ENCODE results near the gene SRSF2.
"Not testable (repeated sequence)": the region's sequence is repeated elsewhere in the genome, so short reads cannot be mapped to it uniquely, and the experiment has no call there.

The SRSF2 gene

GRCh38 chr17:76707985-76708807 lies 28.9 kb downstream of the SRSF2 start:
- H3K4me1 Mint-ChIP-seq, result peaks cover 18% of the 10 kb centered on the region
- H3K27me3 Mint-ChIP-seq, result peaks cover 32% of the 10 kb centered on the region
- H3K36me3 Mint-ChIP-seq, result peaks cover 7% of the 10 kb centered on the region
- H3K9me3 Mint-ChIP-seq, result no peaks in the 10 kb centered on the region
- DNase-seq, result no peak
- no peak overlapping the region for H3K27ac Mint-ChIP-seq
- H3K4me3 Mint-ChIP-seq, result no peak overlapping the region
- CTCF ChIA-PET, result interaction anchor here (0.6 to 2.9 kb wide), 2 partner anchors 27 to 126 kb away, joined by 4 to 10 read pairs; no protein-coding TSS in a partner anchor

GRCh38 chr17:76706817-76707216 lies 30.3 kb downstream of the SRSF2 start:
- Mint-ChIP-seq H3K4me1 (peaks cover 15% of the 10 kb centered on the region), H3K27ac (no peak overlapping the region), H3K9me3 (no peaks in the 10 kb centered on the region), H3K27me3 (peaks cover 32% of the 10 kb centered on the region), H3K36me3 (peaks cover 4% of the 10 kb centered on the region), H3K4me3 (no peak overlapping the region)
- no peak for DNase-seq
- CTCF ChIA-PET, result interaction anchor here (0.6 kb wide), 1 partner anchor 182 kb away, joined by 4 read pairs; no protein-coding TSS in a partner anchor

- Mint-ChIP-seq H3K9me3 (no peaks in the 10 kb centered on the region), H3K36me3 (no peaks in the 10 kb centered on the region), H3K27me3 (peaks cover 30% of the 10 kb centered on the region), H3K4me3 (no peak overlapping the region), H3K4me1 (peaks cover 6% of the 10 kb centered on the region), H3K27ac (no peak overlapping the region)
- CTCF ChIA-PET, result interaction anchor here (1.3 kb wide), 1 partner anchor 11 kb away, joined by 4 read pairs; no protein-coding TSS in a partner anchor
- DNase-seq, result no peak
Observed at GRCh38 chr17:76704805-76705204, 32.3 kb downstream of the SRSF2 start.

- no peak overlapping the region for H3K27ac Mint-ChIP-seq
- H3K27me3 Mint-ChIP-seq, result peaks cover 25% of the 10 kb centered on the region
- no peaks in the 10 kb centered on the region for H3K9me3 Mint-ChIP-seq
- H3K4me3 Mint-ChIP-seq, result no peak overlapping the region
- no peaks in the 10 kb centered on the region for H3K36me3 Mint-ChIP-seq
- peaks cover 5% of the 10 kb centered on the region for H3K4me1 Mint-ChIP-seq
- CTCF ChIA-PET, result interaction anchor here (0.9 to 1.9 kb wide), 2 partner anchors 10 to 26 kb away, joined by 3 to 9 read pairs; no protein-coding TSS in a partner anchor
- no peak for DNase-seq
Observed at GRCh38 chr17:76702941-76703637, 34.0 kb downstream of the SRSF2 start.

GRCh38 chr17:76702076-76702475 lies 35.1 kb downstream of the SRSF2 start:
- H3K9me3 Mint-ChIP-seq, result no peaks in the 10 kb centered on the region
- H3K27ac Mint-ChIP-seq, result no peak overlapping the region
- H3K4me3 Mint-ChIP-seq, result no peak overlapping the region
- peaks cover 26% of the 10 kb centered on the region for H3K27me3 Mint-ChIP-seq
- CTCF ChIA-PET, result no interaction called here
- H3K36me3 Mint-ChIP-seq, result no peaks in the 10 kb centered on the region
- no peak for DNase-seq
- H3K4me1 Mint-ChIP-seq, result peaks cover 5% of the 10 kb centered on the region

GRCh38 chr17:76701471-76701967 lies 35.6 kb downstream of the SRSF2 start:
- H3K9me3 Mint-ChIP-seq, result no peaks in the 10 kb centered on the region
- H3K27ac Mint-ChIP-seq, result no peak overlapping the region
- DNase-seq, result no peak
- peaks cover 1% of the 10 kb centered on the region for H3K36me3 Mint-ChIP-seq
- peaks cover 32% of the 10 kb centered on the region for H3K27me3 Mint-ChIP-seq
- H3K4me1 Mint-ChIP-seq, result peaks cover 11% of the 10 kb centered on the region
- H3K4me3 Mint-ChIP-seq, result no peak overlapping the region
- CTCF ChIA-PET, result interaction anchor here (0.6 kb wide), 1 partner anchor 13 kb away, joined by 3 read pairs; no protein-coding TSS in a partner anchor

- Mint-ChIP-seq H3K4me1 (peaks cover 17% of the 10 kb centered on the region), H3K4me3 (no peak overlapping the region), H3K36me3 (peaks cover 2% of the 10 kb centered on the region), H3K9me3 (no peaks in the 10 kb centered on the region), H3K27me3 (peaks cover 32% of the 10 kb centered on the region), H3K27ac (no peak overlapping the region)
- DNase-seq, result no peak
- CTCF ChIA-PET, result interaction anchor here (0.6 kb wide), 1 partner anchor 14 kb away, joined by 3 read pairs; no protein-coding TSS in a partner anchor
Observed at GRCh38 chr17:76700617-76701470, 36.3 kb downstream of the SRSF2 start.

- H3K4me1 Mint-ChIP-seq, result peaks cover 23% of the 10 kb centered on the region
- H3K36me3 Mint-ChIP-seq, result peaks cover 2% of the 10 kb centered on the region
- no peaks in the 10 kb centered on the region for H3K9me3 Mint-ChIP-seq
- H3K27me3 Mint-ChIP-seq, result peaks cover 32% of the 10 kb centered on the region
- CTCF ChIA-PET, result interaction anchor here (1.0 kb wide), 1 partner anchor 19 kb away, joined by 5 read pairs; no protein-coding TSS in a partner anchor
- H3K4me3 Mint-ChIP-seq, result no peak overlapping the region
- H3K27ac Mint-ChIP-seq, result no peak overlapping the region
- DNase-seq, result no peak
Observed at GRCh38 chr17:76700270-76700616, 36.9 kb downstream of the SRSF2 start.

GRCh38 chr17:76698466-76698977 lies 38.6 kb downstream of the SRSF2 start:
- not testable (repeated sequence) for H3K36me3 Mint-ChIP-seq, H3K9me3 Mint-ChIP-seq, H3K27ac Mint-ChIP-seq, H3K4me3 Mint-ChIP-seq, DNase-seq
- Mint-ChIP-seq H3K27me3 (peaks cover 37% of the 10 kb centered on the region), H3K4me1 (peaks cover 26% of the 10 kb centered on the region)
- CTCF ChIA-PET, result interaction anchor here (1.5 kb wide), 1 partner anchor 140 kb away, joined by 5 read pairs; no protein-coding TSS in a partner anchor

- CTCF ChIA-PET, result interaction anchor here (1.1 to 1.5 kb wide), 2 partner anchors 16 to 139 kb away, joined by 5 read pairs; no protein-coding TSS in a partner anchor
- H3K9me3 Mint-ChIP-seq, result no peaks in the 10 kb centered on the region
- peaks cover 2% of the 10 kb centered on the region for H3K36me3 Mint-ChIP-seq
- peaks cover 26% of the 10 kb centered on the region for H3K4me1 Mint-ChIP-seq
- H3K4me3 Mint-ChIP-seq, result no peak overlapping the region
- H3K27ac Mint-ChIP-seq, result no peak overlapping the region
- no peak for DNase-seq
- H3K27me3 Mint-ChIP-seq, result peaks cover 37% of the 10 kb centered on the region
Observed at GRCh38 chr17:76697702-76698465, 39.2 kb downstream of the SRSF2 start.

- H3K4me3 Mint-ChIP-seq, result no peak overlapping the region
- peaks cover 26% of the 10 kb centered on the region for H3K4me1 Mint-ChIP-seq
- CTCF ChIA-PET, result interaction anchor here (1.1 to 2.1 kb wide), 2 partner anchors 15 to 16 kb away, joined by 5 to 8 read pairs; no protein-coding TSS in a partner anchor
- H3K27ac Mint-ChIP-seq, result peak overlapping the region; percentile 55
- no peaks in the 10 kb centered on the region for H3K9me3 Mint-ChIP-seq
- peaks cover 37% of the 10 kb centered on the region for H3K27me3 Mint-ChIP-seq
- peaks cover 2% of the 10 kb centered on the region for H3K36me3 Mint-ChIP-seq
- no peak for DNase-seq
Observed at GRCh38 chr17:76696763-76697701, 40.1 kb downstream of the SRSF2 start.
